ENCODE results near the gene SDHAF4.
A peak's percentile ranks its signal among the peaks of the same experiment; 100 is the strongest.

GRCh38 chr6:70566751-70567382 is at the start of gene SDHAF4:
- 0 out of 2 replicates have a peak, but pooled peaks have one; percentile 29 for TF ChIP-seq TAF1 (IDR thresholded peaks at IDR 0.05; ENCODE audit: low read depth, low read length)
- peak; percentile 82 for TF ChIP-seq POLR2A (IDR thresholded peaks at IDR 0.05; ENCODE audit: low read depth, low read length)
- TF ChIP-seq SPI1 (IDR thresholded peaks at IDR 0.05; ENCODE audit: low read depth, low read length): no peak
- TF ChIP-seq POLR2AphosphoS5 (IDR thresholded peaks at IDR 0.05; ENCODE audit: low read depth, low read length): peak; percentile 89
- TF ChIP-seq PAX5 (IDR thresholded peaks at IDR 0.05; ENCODE audit: insufficient read depth, low read length, severe bottlenecking): no peak
